Measurements from ENCODE around the gene WDR5.

- no peak for TF ChIP-seq CTCF (IDR thresholded peaks at IDR 0.05)
- TF ChIP-seq POLR2A (IDR thresholded peaks at IDR 0.05) = no peak
- no peak for TF ChIP-seq POLR2AphosphoS5 (IDR thresholded peaks at IDR 0.05)
These were observed 58.1 kb downstream of the WDR5 start for GRCh38 chr9:134193912-134194535.

All from breast epithelium (tissue), 3 donors.